ENCODE data around the gene RHBDL2.

Gene RHBDL2

DNA sequence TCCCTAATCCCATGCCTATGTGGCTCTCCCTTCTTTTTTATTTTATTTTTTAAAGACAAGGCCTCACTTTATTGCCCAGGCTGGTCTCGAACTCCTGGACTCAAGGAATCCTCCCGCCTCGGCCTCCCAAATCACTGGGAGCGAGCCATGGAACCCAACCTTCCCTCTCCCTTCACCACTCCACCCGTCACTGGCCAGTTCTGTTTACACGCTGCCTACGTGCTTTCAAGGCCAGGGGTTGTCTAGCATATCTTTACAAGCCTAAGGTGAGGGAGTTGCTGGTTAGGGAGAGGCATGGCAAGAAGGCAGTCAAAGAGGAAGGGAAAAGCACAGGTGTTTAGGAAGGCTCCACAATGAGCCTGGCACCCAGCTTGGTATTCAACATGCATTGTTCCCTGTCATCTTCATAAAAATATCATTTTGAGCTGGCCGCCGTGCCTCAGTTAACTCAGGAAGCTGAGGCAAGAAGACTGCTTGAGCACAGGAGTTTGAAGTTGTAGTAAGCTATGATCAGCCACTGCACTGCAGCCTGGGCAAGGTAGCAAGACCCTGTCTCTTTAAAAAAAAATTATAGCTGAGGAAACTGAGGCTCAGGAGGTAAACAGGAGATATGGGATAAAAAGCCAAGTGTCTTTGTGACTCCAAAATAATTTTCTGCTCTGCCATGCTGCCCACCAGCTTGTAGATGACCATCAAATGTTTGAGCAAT is 1.1 kb downstream of the RHBDL2 start:
- no peaks in the 10 kb centered on the region for H3K36me3 ChIP-seq (replicated peaks)
- in situ Hi-C loops (cut with HindIII; ENCODE audit: low pct_ligation_motif_present, low sequenced_read_pairs): no loop called here
- H3K27me3 ChIP-seq (replicated peaks): no peaks in the 10 kb centered on the region
- no peak overlapping the region for H3K4me3 ChIP-seq (ENCODE audit: low read depth, low read length)
- TF ChIP-seq, protein P1, sequence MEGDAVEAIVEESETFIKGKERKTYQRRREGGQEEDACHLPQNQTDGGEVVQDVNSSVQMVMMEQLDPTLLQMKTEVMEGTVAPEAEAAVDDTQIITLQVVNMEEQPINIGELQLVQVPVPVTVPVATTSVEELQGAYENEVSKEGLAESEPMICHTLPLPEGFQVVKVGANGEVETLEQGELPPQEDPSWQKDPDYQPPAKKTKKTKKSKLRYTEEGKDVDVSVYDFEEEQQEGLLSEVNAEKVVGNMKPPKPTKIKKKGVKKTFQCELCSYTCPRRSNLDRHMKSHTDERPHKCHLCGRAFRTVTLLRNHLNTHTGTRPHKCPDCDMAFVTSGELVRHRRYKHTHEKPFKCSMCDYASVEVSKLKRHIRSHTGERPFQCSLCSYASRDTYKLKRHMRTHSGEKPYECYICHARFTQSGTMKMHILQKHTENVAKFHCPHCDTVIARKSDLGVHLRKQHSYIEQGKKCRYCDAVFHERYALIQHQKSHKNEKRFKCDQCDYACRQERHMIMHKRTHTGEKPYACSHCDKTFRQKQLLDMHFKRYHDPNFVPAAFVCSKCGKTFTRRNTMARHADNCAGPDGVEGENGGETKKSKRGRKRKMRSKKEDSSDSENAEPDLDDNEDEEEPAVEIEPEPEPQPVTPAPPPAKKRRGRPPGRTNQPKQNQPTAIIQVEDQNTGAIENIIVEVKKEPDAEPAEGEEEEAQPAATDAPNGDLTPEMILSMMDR (IDR thresholded peaks at IDR 0.05; ENCODE audit: low read depth, low read length, missing control alignments): no peak
- H3K27ac ChIP-seq: no peak overlapping the region
- DNase-seq: no peak

DNA sequence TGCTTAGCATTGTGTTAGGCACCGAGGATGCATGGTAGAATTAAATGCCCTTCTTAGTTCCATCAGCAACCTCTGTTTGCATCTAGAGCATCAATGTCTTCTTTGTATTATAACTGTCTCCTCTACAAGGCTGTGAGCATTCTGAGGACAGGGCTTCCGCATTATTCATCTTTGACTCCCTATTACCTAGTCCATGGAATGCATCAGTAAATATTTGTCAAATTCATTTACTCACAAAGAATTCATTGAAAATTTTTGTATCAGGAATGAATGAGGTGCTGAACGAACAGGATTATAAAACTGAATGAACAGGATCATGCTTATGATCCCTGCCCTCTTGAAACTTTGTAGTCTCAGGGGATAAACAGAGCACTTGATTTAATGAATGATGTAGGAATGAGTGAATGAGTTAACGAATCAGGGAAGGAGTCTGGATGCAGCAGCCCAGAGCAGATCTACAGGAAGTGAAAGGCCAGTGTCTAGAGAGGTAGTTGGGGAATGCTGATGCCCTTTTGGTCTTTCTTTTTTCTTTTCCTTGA is 2.8 kb downstream of the RHBDL2 start:
- Histone ChIP-seq H3K27ac (no peak overlapping the region), H3K4me3 (ENCODE audit: low read depth, low read length) (no peak overlapping the region), H3K27me3 (replicated peaks) (no peaks in the 10 kb centered on the region), H3K36me3 (replicated peaks) (no peaks in the 10 kb centered on the region)
- DNase-seq: no peak
- TF ChIP-seq, protein P1 (IDR thresholded peaks at IDR 0.05; ENCODE audit: low read depth, low read length, missing control alignments): no peak
- in situ Hi-C loops (cut with HindIII; ENCODE audit: low pct_ligation_motif_present, low sequenced_read_pairs): no loop called here

DNA sequence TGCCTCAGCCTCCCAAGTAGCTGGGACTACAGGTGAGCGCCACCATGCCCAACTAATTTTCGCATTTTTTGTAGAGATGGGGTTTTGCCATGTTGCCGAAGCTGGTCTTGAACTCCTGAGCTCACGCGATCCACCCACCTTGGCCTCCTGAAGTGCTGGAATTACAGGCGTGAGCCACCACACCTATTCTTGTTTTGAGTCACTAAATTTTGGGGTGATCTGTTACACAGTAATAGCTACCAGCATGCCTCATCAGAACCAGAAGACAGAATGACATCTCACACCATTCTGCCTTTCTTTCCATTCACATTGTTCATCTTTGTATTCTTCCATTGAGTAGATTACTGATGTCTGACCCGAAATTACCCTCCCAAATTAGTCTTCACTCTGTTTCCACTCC is 9.1 kb downstream of the RHBDL2 start:
- in situ Hi-C loops (cut with HindIII; ENCODE audit: low pct_ligation_motif_present, low sequenced_read_pairs): no loop called here
- no peak overlapping the region for H3K4me3 ChIP-seq (ENCODE audit: low read depth, low read length)
- no peaks in the 10 kb centered on the region for H3K36me3 ChIP-seq (replicated peaks)
- H3K27ac ChIP-seq: no peak overlapping the region
- H3K27me3 ChIP-seq (replicated peaks): no peaks in the 10 kb centered on the region
- TF ChIP-seq, protein P1 (IDR thresholded peaks at IDR 0.05; ENCODE audit: low read depth, low read length, missing control alignments): no peak
- DNase-seq: no peak

DNA sequence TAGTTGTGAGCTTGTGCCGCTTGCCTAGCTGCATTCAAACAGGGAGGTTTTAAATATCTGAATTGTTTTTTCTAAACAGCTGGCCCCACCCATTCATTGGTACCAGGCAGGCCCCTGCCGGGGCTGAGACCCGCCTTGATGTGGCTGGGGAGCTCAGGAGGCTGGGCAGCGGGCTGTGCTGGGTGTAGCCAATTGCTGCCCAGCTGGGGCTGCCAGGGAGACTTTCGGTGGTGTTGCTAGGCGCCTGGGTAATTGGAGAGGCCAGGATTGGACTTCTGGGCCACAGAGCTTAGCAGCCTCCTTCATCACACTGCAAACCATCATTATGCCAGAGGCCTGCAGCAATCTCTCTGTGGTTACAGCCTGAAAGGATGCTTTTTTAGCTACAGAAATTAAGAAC is 12.2 kb downstream of the RHBDL2 start:
- Histone ChIP-seq H3K27me3 (replicated peaks) (no peaks in the 10 kb centered on the region), H3K4me3 (ENCODE audit: low read depth, low read length) (no peak overlapping the region), H3K27ac (no peak overlapping the region), H3K36me3 (replicated peaks) (no peaks in the 10 kb centered on the region)
- DNase-seq: no peak
- in situ Hi-C loops (cut with HindIII; ENCODE audit: low pct_ligation_motif_present, low sequenced_read_pairs): no loop called here
- TF ChIP-seq, protein P1 (IDR thresholded peaks at IDR 0.05; ENCODE audit: low read depth, low read length, missing control alignments): no peak

DNA sequence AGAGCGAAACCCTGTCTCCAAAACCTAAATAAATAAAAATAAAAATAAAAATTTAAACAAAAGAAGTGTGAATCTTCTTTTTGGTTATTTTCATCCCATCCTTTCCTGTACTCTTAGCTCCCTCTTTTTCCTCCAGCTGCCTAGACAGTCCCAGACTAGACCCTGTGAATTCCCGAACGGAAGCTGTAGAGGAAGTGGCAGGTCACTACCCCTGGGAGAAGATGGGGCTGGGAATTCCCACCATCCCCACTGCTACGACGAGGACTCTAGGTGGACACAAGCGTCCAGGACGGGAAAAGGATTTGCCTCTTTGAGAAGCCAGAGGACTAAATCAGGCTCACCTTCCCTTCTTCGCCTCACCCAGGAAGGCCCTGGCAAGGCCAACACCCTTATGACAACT is 12.6 kb downstream of the RHBDL2 start:
- Histone ChIP-seq H3K27me3 (replicated peaks) (no peaks in the 10 kb centered on the region), H3K4me3 (ENCODE audit: low read depth, low read length) (no peak overlapping the region), H3K27ac (no peak overlapping the region), H3K36me3 (replicated peaks) (no peaks in the 10 kb centered on the region)
- TF ChIP-seq, protein P1 (IDR thresholded peaks at IDR 0.05; ENCODE audit: low read depth, low read length, missing control alignments): no peak
- DNase-seq: no peak
- in situ Hi-C loops (cut with HindIII; ENCODE audit: low pct_ligation_motif_present, low sequenced_read_pairs): no loop called here

DNA sequence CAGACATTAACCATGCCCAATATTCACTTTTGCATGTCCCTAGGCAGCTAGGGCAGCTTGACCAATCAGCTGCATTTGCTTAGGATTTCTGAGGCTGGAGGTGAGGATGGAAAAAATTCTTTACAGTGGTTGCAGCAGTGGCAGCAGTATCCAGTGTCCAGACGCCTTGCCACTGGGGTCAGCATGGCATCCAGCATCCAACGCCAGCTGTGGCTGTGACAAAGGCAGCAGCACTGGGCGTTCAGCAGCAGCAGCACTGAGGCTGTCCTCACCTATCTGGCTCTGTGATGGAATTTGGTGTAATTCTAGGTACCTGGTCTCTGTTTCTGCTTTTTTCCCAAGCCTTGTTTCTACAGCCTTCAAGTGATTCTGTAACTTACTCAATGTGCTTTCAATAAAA is 15.5 kb downstream of the RHBDL2 start:
- Histone ChIP-seq H3K4me3 (ENCODE audit: low read depth, low read length) (no peak overlapping the region), H3K27me3 (replicated peaks) (no peaks in the 10 kb centered on the region), H3K36me3 (replicated peaks) (no peaks in the 10 kb centered on the region), H3K27ac (no peak overlapping the region)
- no peak for DNase-seq
- TF ChIP-seq, protein P1 (IDR thresholded peaks at IDR 0.05; ENCODE audit: low read depth, low read length, missing control alignments): no peak
- in situ Hi-C loops (cut with HindIII; ENCODE audit: low pct_ligation_motif_present, low sequenced_read_pairs): no loop called here

All from brain microvascular endothelial cell (primary cell).